Adipocyte (in vitro differentiated cells): ENCODE data around the gene ZNF438.

Experiments
- DNase-seq: peaks from one replicate; pipeline ENCODE4 v3.0.0-alpha.2; 2015; ENCODE audit warnings: low read depth
- H3K27me3 ChIP-seq: replicated peaks from 2 replicates; pipeline ENCODE4 v1.7.0; 2013; ENCODE audit warnings: mild to moderate bottlenecking, low read length, moderate library complexity; ENCODE audit not compliant: control insufficient read depth, insufficient read depth
- H3K36me3 ChIP-seq: 2 replicates; pipeline ENCODE4 v1.7.0; 2013; ENCODE audit warnings: low read length, mild to moderate bottlenecking, moderate library complexity; ENCODE audit not compliant: control insufficient read depth, insufficient read depth, severe bottlenecking
- H3K4me1 ChIP-seq: 2 replicates; pipeline ENCODE4 v1.7.0; 2013; ENCODE audit warnings: mild to moderate bottlenecking, low read length, moderate library complexity; ENCODE audit not compliant: control insufficient read depth, insufficient read depth
- H3K4me3 ChIP-seq: 2 replicates; pipeline ENCODE4 v1.7.0; 2013; ENCODE audit warnings: mild to moderate bottlenecking, low read length, moderate library complexity
- H3K9ac ChIP-seq: 2 replicates; pipeline ENCODE4 v1.7.0; 2013; ENCODE audit warnings: mild to moderate bottlenecking, low read length, moderate library complexity
- H3K9me3 ChIP-seq: 2 replicates; pipeline ENCODE4 v1.7.0; 2013; ENCODE audit warnings: mild to moderate bottlenecking, low read length, moderate library complexity; ENCODE audit not compliant: control insufficient read depth

Gene ZNF438

GRCh38 chr10:30821994-30822692 lies 209.5 kb downstream of the ZNF438 start:
- no peaks in the 10 kb centered on the region for H3K36me3 ChIP-seq
- DNase-seq, result no peak
- H3K9me3 ChIP-seq, result no peaks in the 10 kb centered on the region
- H3K9ac ChIP-seq, result peak overlapping the region; percentile 87
- H3K27me3 ChIP-seq, result no peaks in the 10 kb centered on the region
- H3K4me3 ChIP-seq, result no peak overlapping the region
- peaks cover 45% of the 10 kb centered on the region for H3K4me1 ChIP-seq

DNA sequence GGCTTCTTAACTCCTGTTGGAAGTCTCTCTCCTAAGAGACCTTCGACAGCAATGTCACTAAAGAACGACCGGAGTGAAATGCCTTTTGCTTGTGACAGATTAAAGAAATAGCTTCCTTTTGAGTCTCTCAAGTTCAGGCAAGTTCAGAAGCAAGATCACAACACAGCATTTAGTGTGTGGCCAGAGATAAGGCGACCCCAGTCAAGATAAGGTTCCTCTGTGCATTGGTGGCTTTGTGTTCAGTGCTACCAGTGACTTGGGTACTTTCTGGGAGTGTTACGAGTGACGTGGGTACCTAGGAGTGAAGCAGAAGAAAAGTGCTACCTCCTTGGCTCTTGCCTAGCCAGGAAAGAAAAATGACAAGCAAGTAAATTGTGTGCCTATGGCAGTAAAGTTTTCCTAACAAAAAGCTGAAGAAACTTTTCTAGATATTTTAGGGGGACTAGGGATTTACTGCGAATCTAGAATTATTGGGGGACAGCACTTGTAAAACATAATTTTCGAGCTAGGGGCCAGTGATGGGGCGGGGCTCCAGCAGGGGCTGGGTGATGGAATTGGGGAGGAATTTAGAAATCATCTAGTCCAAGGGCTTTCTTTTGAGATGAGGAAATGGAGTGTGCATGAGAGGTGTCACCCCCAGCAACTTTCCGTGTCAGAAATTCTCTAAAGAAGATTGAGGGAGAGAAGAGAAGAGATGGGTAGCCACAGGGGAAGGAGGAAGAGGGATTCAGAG lies 210.2 kb downstream of the ZNF438 start:
- no peak for DNase-seq
- peak overlapping the region; percentile 87 for H3K9ac ChIP-seq
- H3K4me1 ChIP-seq, result peaks cover 45% of the 10 kb centered on the region
- no peak overlapping the region for H3K4me3 ChIP-seq
- H3K36me3 ChIP-seq, result no peaks in the 10 kb centered on the region
- H3K27me3 ChIP-seq, result no peaks in the 10 kb centered on the region
- no peaks in the 10 kb centered on the region for H3K9me3 ChIP-seq

DNA sequence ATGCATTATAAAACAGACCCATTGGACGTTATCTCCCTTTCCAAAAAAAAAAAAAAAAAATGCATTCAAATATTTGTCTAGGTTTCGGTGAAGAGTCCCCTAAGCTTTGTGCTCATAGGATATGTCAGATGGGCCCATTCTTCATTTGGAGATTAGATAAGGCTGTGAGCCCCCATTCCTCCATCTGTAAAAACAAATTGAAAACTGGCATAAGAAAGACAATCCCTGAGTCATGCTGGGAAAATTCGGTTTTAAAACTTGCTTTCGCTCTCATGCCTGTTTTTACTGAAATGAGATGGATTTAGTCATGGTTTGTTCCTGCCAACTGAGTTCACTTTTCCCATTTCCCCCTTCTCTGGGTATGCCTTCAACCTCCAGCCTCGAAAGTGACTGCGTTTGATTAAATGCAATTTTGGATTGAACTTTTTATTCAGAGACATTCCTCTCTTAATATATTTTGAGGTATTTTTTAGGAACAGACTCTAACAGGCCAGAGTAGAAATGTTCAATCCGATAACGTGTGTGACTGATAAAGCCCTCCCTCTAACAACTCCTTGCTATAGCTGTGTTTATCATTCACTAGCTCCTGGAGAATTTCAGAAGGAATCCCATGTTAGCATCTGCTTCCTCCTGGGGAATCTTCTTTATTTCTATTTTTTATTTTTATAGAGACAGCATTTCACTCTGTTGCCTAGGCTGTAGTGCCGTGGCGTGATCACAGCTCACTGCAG lies 211.2 kb downstream of the ZNF438 start:
- Histone ChIP-seq H3K9ac (peak overlapping the region; percentile 87), H3K36me3 (no peaks in the 10 kb centered on the region), H3K9me3 (no peaks in the 10 kb centered on the region), H3K27me3 (no peaks in the 10 kb centered on the region), H3K4me1 (peaks cover 45% of the 10 kb centered on the region), H3K4me3 (peak overlapping the region; percentile 68)
- DNase-seq, result peak; percentile 86

DNA sequence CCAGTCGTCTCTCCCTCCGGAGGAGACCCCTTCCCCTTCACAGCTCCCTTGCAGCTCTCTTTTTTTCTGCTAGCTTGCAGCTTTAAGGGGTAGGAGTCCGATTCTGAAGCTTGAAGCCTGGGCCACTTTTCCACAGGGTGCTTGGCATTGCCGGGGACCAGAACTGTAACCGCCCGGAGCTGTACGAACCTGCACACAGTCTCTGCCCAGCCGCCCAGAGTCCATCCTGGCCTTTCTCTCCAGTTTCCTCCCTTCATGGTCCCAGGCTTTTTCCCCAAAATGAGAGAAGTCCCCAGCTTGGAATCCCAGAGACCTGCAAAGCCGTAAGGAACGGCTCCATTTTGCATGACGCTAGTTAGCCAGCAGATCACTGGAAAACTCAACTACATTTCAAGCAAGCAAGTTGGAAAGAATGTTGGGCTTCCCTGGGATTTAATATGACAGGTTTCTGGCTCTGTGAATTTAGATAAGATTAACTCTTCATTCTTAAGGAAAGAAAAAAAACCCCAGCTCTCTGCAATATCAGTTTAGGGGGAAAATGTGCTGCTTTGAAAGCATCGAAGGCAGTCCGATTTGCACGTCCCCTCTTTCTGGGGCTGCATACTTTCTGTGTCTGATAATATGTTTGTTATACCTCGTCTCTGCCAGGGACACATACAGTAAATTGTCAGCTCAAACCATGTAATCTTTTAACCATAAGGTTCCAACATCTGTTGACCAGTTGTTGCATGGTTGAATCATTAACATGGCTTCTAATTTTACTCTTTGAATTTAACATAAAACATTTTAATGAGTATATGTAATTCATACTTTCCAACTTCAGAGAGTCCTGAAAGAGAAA lies 212.1 kb downstream of the ZNF438 start:
- no peaks in the 10 kb centered on the region for H3K36me3 ChIP-seq
- H3K27me3 ChIP-seq, result no peaks in the 10 kb centered on the region
- peak overlapping the region; percentile 68 for H3K4me3 ChIP-seq
- DNase-seq, result peak; percentile 66
- H3K9me3 ChIP-seq, result no peaks in the 10 kb centered on the region
- H3K4me1 ChIP-seq, result peaks cover 45% of the 10 kb centered on the region
- peak overlapping the region; percentile 87 for H3K9ac ChIP-seq

GRCh38 chr10:30818854-30819253 lies 212.8 kb downstream of the ZNF438 start:
- Histone ChIP-seq H3K4me3 (peak overlapping the region; percentile 68), H3K4me1 (peaks cover 52% of the 10 kb centered on the region), H3K36me3 (no peaks in the 10 kb centered on the region), H3K9ac (peak overlapping the region; percentile 87), H3K9me3 (no peaks in the 10 kb centered on the region), H3K27me3 (no peaks in the 10 kb centered on the region)
- no peak for DNase-seq

GRCh38 chr10:30818010-30818660 lies 213.5 kb downstream of the ZNF438 start:
- H3K9me3 ChIP-seq, result no peaks in the 10 kb centered on the region
- H3K9ac ChIP-seq, result peak overlapping the region; percentile 87
- peak overlapping the region; percentile 68 for H3K4me3 ChIP-seq
- DNase-seq, result no peak
- H3K36me3 ChIP-seq, result no peaks in the 10 kb centered on the region
- no peaks in the 10 kb centered on the region for H3K27me3 ChIP-seq
- H3K4me1 ChIP-seq, result peaks cover 59% of the 10 kb centered on the region

DNA sequence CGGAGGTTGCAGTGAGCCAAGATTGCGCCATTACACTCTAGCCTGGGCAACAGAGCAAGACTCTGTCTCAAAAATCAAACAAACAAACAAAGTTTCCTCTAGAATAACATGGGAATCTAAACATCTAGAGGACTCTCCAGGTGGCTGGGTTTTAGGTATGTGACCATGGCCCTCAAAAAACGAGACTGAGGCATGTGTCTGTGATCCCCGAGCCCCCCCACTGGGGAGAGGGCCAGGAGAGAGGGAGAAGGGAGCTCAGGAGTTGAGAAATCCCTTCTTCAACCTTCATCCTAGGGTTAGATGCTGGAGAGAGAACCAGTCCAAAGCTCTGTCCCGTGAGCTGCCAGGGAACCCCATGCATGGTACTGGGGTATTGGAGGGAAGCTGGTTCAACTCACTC lies 214.1 kb downstream of the ZNF438 start:
- no peaks in the 10 kb centered on the region for H3K36me3 ChIP-seq
- no peak overlapping the region for H3K4me3 ChIP-seq
- no peaks in the 10 kb centered on the region for H3K27me3 ChIP-seq
- H3K4me1 ChIP-seq, result peaks cover 65% of the 10 kb centered on the region
- no peak overlapping the region for H3K9ac ChIP-seq
- no peak for DNase-seq
- H3K9me3 ChIP-seq, result no peaks in the 10 kb centered on the region

DNA sequence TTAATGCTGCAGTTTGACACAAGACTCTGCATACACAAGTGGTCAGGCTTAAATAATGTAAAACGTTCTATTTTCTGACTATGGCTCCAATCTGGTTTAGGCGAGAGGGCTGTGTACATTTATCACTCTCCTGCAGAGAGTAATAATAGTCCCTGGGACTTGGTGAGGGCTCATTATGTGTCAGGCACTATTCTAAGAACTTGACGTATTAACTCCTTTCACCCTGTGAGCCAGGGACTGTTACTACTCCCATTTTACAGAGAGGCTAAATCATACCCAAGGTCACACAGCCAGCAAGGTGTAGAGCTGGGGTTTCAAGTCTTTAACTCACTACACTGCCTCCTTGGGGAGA lies 214.9 kb downstream of the ZNF438 start:
- H3K4me3 ChIP-seq, result no peak overlapping the region
- H3K4me1 ChIP-seq, result peaks cover 68% of the 10 kb centered on the region
- H3K36me3 ChIP-seq, result no peaks in the 10 kb centered on the region
- no peak overlapping the region for H3K9ac ChIP-seq
- H3K27me3 ChIP-seq, result no peaks in the 10 kb centered on the region
- DNase-seq, result no peak
- H3K9me3 ChIP-seq, result no peaks in the 10 kb centered on the region

DNA sequence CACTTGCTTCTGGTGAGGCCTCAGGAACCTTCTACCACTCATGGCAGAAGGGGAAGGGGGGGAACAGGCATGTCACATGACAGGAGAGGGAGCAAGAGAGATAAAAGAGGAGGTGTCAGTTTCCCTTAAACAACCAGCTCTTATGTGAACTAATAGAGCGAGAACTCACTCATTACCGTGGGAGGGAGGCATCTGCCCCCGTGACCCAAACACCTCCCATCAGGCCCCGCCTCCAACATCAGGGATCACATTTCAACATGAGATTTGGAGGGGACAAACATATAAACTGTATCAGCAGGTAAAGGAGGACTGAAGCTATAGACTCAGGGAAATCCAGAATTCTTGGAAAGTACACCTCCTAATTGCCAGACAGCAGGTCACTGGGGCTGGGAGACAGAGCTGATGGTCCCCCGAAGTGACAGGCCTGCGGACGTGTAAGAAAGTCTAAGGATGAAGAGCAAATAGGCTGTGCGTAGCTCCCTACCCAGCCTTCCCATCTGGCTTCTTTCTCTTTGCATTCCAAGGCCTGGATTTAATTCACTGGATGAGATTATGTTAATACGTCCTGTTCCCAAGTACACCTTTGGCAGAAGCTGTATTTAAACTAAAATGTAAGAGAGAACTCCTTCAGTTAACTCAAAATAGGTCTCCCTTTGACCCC lies 215.4 kb downstream of the ZNF438 start:
- Histone ChIP-seq H3K4me3 (no peak overlapping the region), H3K4me1 (peaks cover 69% of the 10 kb centered on the region), H3K9me3 (no peaks in the 10 kb centered on the region), H3K9ac (no peak overlapping the region), H3K36me3 (no peaks in the 10 kb centered on the region), H3K27me3 (no peaks in the 10 kb centered on the region)
- no peak for DNase-seq

DNA sequence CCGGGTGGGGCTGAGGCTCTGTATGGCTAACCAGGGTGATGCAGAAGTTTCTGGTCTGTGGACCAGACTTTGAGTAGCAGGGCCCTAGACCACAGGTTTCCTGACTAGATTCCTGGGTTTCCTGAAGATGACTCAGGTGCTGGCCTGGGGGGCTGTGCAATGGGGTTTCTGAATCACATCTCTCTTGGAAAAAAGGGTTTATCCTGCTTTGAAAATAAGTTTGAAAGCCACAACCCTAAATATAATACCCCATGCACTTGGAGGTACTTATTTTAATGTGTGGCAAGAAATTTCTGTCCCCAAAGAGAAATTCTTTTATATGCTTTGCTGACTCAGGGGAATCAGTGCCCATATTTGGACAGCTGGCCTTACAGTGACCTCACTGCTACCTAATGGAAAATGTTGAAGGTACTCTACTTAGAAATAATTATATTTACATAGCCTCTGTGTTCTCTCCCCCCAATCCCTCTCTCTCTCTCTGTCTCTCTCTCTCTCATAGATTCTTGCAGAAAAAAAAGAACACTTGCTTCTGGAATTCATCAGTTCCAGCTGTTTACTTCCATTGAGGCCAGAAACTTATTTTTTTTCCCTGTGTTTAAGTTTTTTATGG lies 217.7 kb downstream of the ZNF438 start:
- Histone ChIP-seq H3K36me3 (no peaks in the 10 kb centered on the region), H3K4me1 (peaks cover 49% of the 10 kb centered on the region), H3K27me3 (no peaks in the 10 kb centered on the region), H3K4me3 (no peak overlapping the region), H3K9me3 (no peaks in the 10 kb centered on the region), H3K9ac (peak overlapping the region; percentile 80)
- peak; percentile 62 for DNase-seq
